ENCODE measurements around the gene NUDT3. TPM values are rescaled to one million over a fixed set of nuclear protein-coding genes. Genes with fewer than 3 reads are reported as not detected.
"Not testable (repeated sequence)": the region's sequence is repeated elsewhere in the genome, so short reads cannot be mapped to it uniquely, and the experiment has no call there.

The NUDT3 gene
- total RNA-seq, 4 donors from 2014 or later = 32.2 to 66.3 (median 46.9) TPM

DNA sequence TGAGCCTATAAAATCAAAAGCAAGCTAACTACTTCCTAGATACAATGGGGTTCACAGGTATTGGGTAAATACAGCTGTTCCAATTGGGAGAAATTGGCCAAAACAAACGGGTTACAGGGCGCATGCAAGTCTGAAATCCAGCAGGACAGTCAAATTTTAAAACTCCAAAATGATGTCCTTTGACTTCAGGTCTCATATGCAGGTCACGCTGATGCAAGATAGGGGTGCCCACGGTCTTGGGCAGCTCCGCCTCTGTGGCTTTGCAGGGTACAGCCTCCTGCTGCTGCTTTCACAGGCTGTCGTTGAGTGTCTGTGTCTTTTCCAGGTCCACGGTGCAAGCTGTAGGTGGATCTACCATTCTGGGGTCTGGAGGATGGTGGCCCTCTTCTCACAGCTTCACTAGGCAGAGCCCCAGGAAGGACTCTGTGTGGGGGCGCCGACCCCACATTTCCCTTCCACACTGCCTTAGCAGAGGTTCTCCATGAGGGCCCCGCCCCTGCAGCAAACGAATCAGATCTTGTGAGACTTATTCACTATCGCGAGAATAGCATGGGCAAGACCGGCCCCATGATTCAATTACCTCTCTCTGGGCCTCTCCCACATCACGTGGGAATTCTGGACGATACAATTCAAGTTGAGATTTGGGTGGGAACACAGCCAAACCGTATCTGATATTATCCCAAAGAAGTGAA lies 131.7 kb downstream of the NUDT3 start:
- H3K4me1 ChIP-seq = no peaks in the 10 kb centered on the region
- WGBS, 2 donors (ENCODE audit: low coverage in 1 of 2) = 79 to 100% methylated on average over 2 to 11 of the region's 17 CpGs
- H3K4me3 ChIP-seq = no peak overlapping the region
- H3K27ac ChIP-seq = no peak overlapping the region
- H3K27me3 ChIP-seq = no peaks in the 10 kb centered on the region
- no peaks in the 10 kb centered on the region for H3K36me3 ChIP-seq
- no peak for ATAC-seq
- no peak for TF ChIP-seq POLR2A (IDR thresholded peaks at IDR 0.05)
- TF ChIP-seq, protein P1, sequence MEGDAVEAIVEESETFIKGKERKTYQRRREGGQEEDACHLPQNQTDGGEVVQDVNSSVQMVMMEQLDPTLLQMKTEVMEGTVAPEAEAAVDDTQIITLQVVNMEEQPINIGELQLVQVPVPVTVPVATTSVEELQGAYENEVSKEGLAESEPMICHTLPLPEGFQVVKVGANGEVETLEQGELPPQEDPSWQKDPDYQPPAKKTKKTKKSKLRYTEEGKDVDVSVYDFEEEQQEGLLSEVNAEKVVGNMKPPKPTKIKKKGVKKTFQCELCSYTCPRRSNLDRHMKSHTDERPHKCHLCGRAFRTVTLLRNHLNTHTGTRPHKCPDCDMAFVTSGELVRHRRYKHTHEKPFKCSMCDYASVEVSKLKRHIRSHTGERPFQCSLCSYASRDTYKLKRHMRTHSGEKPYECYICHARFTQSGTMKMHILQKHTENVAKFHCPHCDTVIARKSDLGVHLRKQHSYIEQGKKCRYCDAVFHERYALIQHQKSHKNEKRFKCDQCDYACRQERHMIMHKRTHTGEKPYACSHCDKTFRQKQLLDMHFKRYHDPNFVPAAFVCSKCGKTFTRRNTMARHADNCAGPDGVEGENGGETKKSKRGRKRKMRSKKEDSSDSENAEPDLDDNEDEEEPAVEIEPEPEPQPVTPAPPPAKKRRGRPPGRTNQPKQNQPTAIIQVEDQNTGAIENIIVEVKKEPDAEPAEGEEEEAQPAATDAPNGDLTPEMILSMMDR (IDR thresholded peaks at IDR 0.05) = no peak
- no peak for TF ChIP-seq POLR2AphosphoS5 (IDR thresholded peaks at IDR 0.05)
- TF ChIP-seq EP300 (IDR thresholded peaks at IDR 0.05) = no peak
- H3K9me3 ChIP-seq = peaks cover 0 to 7% (median 0%) of the 10 kb centered on the region in 3 donors

DNA sequence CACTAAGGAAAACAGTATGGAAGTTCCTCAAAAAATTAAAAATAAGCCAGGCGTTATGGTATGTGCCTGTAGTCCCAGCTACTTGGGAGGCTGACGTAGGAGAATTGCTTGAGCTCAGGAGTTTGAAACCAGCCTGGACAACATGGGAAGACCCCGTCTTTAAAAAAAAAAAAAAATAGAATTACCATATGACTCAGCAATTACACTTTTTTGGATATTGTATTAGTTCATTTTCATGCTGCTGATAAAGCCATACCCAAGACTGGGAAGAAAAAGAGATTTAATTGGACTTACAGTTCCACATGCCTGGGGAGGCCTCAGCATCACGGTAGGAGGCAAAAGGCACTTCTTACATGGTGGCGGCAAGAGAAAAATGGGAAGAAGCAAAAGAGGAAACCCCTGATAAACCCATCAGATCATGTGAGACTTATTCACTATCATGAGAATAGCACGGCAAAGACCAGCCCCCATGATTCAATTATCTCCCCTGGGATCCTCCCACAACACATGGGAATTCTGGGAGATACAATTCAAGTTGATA lies 132.9 kb downstream of the NUDT3 start:
- Histone ChIP-seq H3K27me3 (no peaks in the 10 kb centered on the region), H3K4me1 (no peaks in the 10 kb centered on the region), H3K9me3 (peaks cover 0 to 7% (median 0%) of the 10 kb centered on the region in 3 donors), H3K4me3 (no peak overlapping the region), H3K27ac (no peak overlapping the region), H3K36me3 (no peaks in the 10 kb centered on the region)
- no peak for TF ChIP-seq POLR2A (IDR thresholded peaks at IDR 0.05)
- TF ChIP-seq EP300 (IDR thresholded peaks at IDR 0.05) = no peak
- TF ChIP-seq, protein P1 (IDR thresholded peaks at IDR 0.05) = no peak
- no peak for TF ChIP-seq POLR2AphosphoS5 (IDR thresholded peaks at IDR 0.05)
- WGBS, 2 donors (ENCODE audit: low coverage in 1 of 2) = 79 to 97% methylated on average over 6 of the region's 6 CpGs
- ATAC-seq = no peak

DNA sequence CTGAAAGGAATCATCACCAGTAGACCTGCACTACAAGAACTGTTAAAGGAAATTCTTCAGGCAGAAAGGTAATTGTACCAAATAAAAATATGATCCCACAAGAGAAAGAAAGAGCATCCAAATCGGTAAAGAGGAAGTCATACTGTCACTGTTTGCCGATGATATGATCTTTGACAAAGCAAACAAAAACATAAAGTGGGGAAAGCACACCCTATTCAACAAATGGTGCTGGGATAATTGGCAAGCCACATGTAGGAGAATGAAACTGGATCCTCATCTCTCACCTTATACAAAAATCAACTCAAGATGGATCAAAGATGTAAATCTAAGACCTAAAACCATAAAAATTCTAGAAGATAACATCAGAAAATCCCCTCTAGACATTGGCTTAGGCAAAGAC lies 140.1 kb downstream of the NUDT3 start:
- not testable (repeated sequence) for H3K4me3 ChIP-seq, H3K36me3 ChIP-seq, ATAC-seq, H3K9me3 ChIP-seq, H3K27ac ChIP-seq, H3K27me3 ChIP-seq
- H3K4me1 ChIP-seq = peaks cover 0 to 20% (median 8%) of the 10 kb centered on the region in 3 donors
- 69 to 80% methylated on average over 1 to 2 of the region's 2 CpGs for WGBS, 2 donors (ENCODE audit: low coverage in 1 of 2)

DNA sequence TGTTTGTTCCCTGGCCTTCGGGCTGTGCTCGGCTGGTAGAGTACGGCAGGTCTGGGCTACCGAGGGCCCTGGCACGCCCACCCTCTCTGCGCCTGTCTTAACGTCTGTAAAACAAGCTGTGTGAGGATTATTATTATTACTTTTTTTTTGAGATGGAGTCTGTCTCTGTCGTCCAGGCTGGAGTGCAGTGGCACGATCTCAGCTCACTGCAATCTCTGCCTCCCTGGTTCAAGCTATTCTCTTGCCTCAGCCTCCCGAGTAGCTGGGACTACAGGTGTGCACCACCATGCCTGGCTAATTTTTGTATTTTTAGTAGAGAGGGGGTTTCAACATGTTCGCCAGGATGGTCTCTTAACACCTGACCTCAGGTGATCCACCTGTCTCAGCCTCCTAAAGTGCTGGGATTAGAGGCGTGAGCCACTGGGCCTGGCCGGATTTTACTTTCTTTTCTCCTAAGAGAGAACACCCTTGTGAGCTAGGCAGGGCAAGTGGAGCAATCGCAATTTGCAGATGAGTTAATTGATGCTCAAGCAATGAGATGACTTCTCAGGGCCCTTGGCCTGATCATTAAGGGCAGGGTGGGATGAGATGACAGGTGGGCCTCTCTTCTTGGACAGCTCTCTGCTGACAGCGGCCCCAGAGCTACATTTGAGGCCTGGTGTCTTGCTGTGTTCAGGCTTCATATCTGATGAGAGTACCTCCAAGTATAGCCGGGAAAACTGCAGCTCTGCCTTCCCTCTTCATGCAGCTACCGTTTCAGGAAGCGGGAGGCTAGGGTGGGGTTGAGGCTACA lies 142.8 kb downstream of the NUDT3 start:
- peak; percentile 55 for ATAC-seq
- WGBS, 2 donors (ENCODE audit: low coverage in 1 of 2) = 37 to 58% methylated on average over 5 to 14 of the region's 18 CpGs
- H3K27me3 ChIP-seq = no peaks in the 10 kb centered on the region
- peak overlapping the region; percentile 13 to 91 (median 86) for H3K27ac ChIP-seq
- H3K36me3 ChIP-seq = no peaks in the 10 kb centered on the region
- peaks cover 0 to 25% (median 10%) of the 10 kb centered on the region in 3 donors for H3K4me1 ChIP-seq
- TF ChIP-seq POLR2AphosphoS5 (IDR thresholded peaks at IDR 0.05) (no peak), POLR2A (IDR thresholded peaks at IDR 0.05) (no peak), EP300 (IDR thresholded peaks at IDR 0.05) (no peak)
- TF ChIP-seq, protein P1 (IDR thresholded peaks at IDR 0.05) = no peak
- peak overlapping the region; percentile 62 to 89 for H3K4me3 ChIP-seq
- H3K9me3 ChIP-seq = no peaks in the 10 kb centered on the region

DNA sequence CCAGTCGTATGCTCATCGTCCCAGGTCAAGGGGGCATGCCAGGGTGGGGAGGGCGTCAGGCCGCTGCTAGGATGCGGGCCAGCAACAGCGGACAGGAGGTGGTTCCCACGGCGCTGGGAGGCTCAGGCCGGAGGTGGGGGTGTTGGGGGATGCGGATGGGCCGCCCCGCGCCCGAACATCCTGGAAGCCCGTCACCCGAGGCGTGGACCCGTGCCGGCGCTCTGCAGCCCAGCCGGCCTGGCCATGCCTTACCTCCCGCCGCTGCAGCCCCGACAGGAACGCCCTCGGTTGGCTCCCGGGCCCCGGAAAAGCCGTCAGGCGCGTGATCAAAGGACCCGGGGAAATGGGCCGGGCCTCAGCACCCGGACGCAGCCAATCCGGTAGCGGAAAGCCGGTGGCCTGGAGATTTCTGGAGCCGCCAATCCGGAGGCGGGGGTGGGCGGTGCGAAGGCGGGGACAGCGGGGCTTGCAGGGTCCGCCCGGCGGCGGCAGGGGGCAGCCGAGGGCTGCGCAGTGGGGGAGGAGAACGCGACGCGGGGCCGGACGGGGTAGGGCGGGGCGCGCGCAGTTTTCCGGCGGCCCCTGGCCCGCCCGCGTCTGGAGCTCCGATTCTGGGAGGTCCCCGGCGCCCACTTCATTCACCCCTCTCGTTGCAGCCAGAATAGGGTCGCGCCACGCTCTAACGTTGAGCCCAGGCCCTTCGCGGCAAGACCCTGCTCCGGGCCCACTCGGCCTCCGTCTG lies 143.6 kb downstream of the NUDT3 start, which contains the start of gene SMIM29:
Gene SMIM29, minus strand, starts transcription at position 280 of the 742 bp plus-strand sequence. CDS start 1,215 bp downstream, outside the sequence.
- H3K36me3 ChIP-seq = no peaks in the 10 kb centered on the region
- H3K4me3 ChIP-seq = peak within 1 kb of the TSS; percentile 62 to 89
- TF ChIP-seq EP300 (IDR thresholded peaks at IDR 0.05) (no peak), POLR2AphosphoS5 (IDR thresholded peaks at IDR 0.05) (peak; percentile 68), POLR2A (IDR thresholded peaks at IDR 0.05) (peak; percentile 15 to 49)
- TF ChIP-seq, protein P1 (IDR thresholded peaks at IDR 0.05) = peak in 3 of 4 experiments; percentile 89 to 99 (median 93)
- peak; percentile 94 for ATAC-seq
- H3K4me1 ChIP-seq = peaks cover 3 to 33% (median 18%) of the 10 kb centered on the region in 3 donors
- peak within 1 kb of the TSS; percentile 57 to 91 (median 86) for H3K27ac ChIP-seq
- 0% methylated on average over 1 of the region's 79 CpGs; no CpG with 5 or more reads in 1 of the 2 donors for WGBS, 2 donors (ENCODE audit: low coverage in 1 of 2)
- H3K9me3 ChIP-seq = no peaks in the 10 kb centered on the region
- no peaks in the 10 kb centered on the region for H3K27me3 ChIP-seq

Data from gastroesophageal sphincter (tissue), 4 donors.